Effector CD8-positive, alpha-beta T cell (primary cell): Measurements from ENCODE around the gene TMEM184B.

Source experiments
- DNase-seq: peaks from one replicate; lab custom pipeline; 2025; lab: John Stamatoyannopoulos, UW

Gene TMEM184B

DNA sequence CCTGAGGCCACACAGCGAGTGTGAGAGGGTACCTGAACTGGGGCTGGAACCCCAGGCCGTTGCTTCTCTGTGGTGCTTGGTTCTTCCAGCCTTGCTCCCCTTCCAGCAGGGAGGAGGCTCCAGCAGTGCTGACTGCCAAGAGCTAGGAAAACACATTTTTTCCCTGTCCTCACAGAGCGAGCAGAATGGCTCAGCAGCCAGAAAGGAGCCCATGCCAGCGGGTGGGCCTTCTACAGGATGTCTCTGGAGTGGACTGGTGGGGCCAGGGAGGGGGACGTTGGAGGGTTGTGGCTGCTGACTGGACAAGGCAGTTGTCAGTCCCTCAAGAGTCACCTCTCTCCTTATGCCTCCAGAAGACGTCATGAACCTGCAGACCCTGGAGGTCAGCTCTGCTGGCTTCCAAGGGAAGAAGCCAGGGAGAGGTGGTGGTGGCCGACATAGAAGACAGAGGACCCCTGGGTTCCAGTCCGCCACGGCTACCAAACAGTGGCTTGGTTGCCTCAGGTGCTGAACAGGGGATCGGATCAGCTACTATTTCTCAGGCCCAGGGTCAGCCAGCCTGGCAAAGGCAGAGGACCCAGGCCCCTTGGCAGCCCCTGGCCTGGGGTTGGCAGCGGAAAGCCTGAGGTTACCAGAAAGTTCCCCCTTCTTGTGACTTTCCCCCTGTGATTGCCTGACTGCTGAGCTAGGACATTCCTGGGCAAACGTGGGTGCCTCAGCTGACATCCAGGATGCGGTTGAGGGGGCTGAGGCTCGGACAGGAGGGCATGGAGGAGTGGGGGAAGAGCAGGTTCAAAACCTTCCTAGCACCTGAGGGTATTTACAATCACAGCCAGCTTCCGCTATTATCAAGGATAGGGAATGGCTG lies 67.3 kb downstream of the TMEM184B start:
- no peak for DNase-seq

DNA sequence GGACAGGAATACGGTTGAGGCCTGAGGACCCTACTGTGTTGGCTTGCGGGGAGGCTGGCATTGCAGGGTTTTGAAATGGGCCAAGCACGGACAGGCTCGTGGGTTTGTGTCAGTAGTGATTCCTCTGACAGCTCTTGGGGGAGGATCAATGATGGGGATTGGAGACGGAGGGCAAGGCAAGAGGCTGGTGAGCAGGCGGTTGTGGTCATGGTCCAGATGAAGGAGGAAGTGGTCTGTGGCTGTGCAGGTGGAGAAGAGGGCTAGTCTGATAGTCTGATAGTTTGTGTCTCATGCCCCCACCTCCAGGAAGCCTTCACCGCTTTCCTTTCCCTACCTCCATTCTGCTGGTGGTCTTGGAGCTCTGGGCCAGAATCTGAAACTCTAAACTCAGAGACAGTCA lies 68.0 kb downstream of the TMEM184B start:
- no peak for DNase-seq

DNA sequence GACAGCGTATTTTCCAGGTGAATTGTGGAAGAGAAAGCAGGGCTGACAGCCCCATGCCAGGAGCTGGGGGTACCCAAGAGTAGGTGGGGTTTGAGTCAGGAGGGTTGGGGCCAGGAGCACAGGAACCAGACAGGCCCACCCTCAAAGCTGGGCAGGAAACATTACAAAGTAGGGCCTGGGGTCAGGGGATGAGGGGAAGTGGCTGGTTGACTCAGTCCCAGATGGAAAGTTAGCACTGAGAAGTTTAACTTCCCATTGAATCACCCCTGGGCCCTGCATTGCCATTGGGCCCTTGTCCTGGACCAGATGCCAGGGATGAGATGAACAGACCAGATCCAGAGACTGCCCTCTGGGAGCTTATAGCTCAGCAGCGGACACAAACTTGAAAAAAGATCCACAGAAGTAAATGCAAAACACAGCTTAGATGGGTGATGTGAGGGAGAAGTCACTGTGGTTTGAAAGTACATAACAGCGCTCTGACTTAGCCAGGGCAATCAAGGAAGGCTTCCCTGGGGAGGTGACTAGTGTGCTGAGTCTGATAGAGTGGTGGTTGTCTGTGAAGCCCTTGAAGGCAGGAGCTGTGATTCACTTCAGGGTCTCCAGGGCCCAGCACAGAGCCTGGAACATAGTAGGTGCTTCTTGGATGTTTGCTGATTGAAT lies 68.8 kb downstream of the TMEM184B start:
- DNase-seq: no peak

- DNase-seq: no peak
These were observed 69.6 kb downstream of the TMEM184B start for GRCh38 chr22:38203090-38203810.

DNA sequence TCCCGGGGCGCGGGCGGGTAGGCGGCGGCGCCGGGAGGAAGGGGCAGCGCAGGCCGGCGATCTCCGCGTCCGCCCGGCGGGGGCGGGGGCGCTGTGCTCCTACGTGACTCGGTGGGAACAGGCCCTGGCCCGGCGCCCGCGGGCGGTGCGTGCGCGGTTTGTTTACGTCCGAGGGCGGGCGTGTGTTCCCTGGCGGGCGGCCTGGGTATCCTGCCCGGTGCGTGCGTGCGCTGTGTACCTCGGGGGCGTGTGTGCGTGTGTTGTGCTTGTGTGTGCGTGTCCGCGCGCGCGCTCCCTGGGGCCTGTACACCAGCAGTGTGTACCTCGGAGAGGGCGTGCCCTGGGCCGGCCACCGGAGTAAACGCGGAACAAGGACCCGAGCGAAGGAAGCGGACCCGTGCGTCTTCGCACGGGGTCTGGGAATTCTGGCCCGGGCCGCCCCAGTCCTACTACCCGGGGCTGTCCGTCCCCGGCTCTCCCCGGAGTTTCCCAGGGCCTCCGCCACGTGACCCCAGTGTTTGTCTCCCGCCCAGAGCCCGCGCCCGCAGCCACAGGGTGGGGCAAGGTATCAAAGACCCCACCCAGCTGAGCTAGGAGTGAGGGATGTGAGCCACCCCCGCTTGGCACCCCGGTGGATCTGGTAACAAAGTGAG lies 70.2 kb downstream of the TMEM184B start:
- peak; percentile 45 for DNase-seq

DNA sequence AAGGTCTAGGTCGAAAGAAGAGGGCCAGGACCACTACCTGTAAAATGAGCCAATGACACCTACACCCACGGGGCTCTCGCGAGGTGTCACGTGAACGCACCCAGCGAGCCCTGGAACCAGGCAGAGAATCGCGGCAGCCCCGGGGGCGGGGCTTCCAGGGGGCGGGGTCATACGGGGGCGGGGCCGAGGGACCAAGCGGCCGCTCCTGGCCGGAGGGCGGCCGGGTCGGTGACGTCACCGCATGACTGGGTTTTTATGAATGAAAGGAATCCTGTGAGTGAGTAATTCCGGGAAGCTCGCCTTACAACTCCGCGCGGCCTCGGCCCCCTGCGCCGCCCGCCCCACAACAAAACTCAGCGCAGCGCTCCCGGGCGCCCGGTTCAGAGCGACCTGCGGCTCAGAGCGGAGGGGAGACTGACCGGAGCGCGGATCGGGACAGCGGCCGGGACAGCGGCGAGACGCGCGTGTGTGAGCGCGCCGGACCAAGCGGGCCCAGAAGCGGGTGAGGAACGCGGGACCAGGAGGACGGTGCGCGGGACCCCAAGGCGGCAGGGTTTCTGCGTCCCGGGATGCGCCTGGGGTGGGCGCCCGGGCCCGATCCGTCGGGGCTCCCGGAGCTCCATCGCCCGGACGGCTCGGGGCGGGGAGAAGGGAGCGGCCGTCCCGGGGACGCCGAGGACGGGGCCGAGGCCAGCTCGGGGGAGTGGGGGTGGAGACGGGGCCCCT lies 70.9 kb downstream of the TMEM184B start, which contains the start of gene MAFF:
TSS of gene MAFF (plus strand) at position 284 of the 726 bp plus-strand sequence. CDS start 11,860 bp downstream, outside the sequence.
- DNase-seq: peak; percentile 85

DNA sequence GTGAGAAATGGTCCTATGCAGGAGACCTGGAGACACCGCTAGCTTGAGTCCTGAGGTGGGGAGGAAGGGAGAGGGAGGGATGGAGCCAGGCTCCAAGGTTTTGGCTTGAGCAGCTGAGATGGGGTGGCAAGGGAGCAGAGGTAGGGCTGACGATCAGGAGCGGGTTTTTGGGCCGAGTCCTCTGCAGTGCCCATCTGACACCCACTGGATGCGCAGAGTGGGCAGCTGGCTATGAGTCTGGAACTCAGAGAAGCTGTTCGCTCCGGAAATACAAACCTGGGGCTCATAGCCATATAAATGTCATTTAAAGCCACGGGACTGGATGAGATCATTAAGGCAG lies 71.5 kb downstream of the TMEM184B start:
- no peak for DNase-seq

DNA sequence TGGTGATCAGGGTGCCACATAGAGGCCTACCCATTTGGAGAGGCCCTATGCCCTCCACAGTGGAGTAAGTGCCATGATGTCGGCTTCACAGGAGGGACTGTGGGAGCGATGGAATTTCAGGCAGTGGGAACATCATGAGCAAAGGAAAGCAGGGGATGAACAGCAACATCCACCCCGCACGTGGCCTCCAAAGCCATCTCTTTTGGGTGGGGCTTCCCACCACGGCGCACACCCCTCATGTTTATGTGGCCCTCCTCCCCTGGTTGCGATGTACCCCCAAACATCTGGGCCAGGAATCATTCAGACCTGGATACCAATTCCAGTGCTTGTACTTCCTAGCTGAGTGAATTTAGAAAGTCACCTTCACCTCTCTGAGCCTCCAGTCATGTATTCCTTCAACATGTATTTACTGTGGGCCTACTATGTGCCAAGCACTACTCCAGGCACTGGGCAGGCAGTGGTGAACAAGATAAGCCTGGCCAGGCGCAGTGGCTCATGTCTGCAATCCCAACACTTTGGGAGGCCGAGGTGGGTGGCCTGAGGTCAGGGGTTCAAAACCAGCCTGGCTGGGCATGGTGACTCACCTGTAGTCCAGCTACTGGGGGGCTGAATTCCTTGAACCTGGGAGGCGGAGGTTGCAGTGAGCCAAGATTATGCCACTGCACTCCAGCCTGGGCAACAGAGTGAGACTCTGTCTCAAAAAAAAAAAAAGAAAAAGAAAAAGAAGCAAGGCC lies 72.8 kb downstream of the TMEM184B start:
- DNase-seq: no peak

- no peak for DNase-seq
These were observed 75.9 kb downstream of the TMEM184B start for GRCh38 chr22:38196791-38197419.

DNA sequence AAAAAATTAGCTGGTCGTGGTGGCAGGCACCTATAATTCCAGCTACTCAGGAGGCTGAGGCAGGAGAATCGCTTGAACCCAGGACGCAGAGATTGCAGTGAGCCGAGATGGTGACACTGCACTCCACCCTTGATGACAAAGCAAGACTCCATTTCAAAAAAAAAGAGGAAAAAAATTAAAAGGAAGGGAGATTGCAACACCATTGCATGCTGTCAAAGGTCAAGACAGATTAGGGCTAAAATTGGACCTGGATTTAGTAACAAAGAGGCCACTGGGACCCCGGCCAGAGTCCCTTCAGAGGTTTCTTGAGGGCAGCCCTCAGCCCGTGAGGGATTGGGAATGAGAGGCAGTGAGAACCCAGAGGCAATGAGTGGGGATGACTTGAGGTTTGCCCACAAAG lies 79.2 kb downstream of the TMEM184B start:
- no peak for DNase-seq

DNA sequence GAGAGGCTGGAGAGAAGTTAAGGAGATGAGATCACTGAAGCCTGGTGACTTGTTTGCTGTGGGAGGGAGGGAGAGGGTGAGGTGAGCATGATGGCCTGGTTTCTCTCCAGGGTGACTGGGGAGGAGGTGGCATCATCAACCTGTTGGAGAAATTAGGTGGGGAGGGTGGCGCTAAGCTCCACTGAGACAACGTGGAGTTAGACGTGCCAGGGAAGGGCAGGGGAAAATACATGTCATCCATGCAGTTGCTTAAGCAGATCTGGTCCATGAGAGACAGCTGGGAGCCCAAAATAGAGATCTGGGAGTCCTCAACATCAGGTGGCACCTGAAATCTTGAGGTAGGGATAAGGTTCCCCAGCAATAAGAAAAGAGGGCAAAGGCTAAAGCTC lies 80.3 kb downstream of the TMEM184B start:
- no peak for DNase-seq

- no peak for DNase-seq
These were observed 80.9 kb downstream of the TMEM184B start for GRCh38 chr22:38191731-38192474.

DNA sequence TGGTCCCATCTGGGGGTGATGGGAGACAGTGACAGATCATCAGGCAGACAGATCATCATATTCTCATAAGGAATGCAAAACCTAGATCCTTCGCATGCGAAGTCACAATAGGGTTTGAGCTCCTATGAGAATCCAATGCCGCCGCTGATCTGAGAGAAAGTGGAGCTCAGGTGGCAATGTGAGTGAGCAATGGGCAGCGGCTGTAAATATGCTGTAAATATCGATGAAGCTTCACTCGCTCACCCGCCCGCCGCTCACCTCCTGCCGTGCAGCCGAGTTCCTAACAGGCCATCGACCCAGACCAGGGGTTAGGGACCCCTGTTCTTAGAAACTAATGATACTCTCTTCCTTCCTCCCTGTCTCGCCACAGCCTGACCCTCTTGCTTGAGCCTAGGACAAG lies 81.8 kb downstream of the TMEM184B start:
- DNase-seq: no peak

GRCh38 chr22:38190581-38190980 lies 82.2 kb downstream of the TMEM184B start:
- no peak for DNase-seq

DNA sequence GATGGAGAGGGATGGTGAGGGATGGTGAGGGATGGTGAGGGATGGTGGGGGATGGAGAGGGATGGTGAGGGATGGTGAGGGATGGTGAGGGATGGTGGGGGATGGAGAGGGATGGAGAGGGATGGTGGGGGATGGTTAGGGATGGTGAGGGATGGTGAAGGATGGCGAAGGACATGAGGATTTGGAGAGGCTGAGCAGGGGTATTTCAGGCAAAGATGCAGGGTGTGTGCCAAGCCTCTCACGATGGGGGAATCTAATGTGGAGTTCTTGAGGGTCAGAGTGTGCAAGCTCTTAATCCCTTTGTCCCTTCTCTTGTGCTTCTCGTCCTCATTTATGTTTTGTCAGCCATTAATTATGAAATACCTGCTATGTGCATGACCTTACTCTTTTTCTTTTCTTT lies 83.7 kb downstream of the TMEM184B start:
- no peak for DNase-seq

DNA sequence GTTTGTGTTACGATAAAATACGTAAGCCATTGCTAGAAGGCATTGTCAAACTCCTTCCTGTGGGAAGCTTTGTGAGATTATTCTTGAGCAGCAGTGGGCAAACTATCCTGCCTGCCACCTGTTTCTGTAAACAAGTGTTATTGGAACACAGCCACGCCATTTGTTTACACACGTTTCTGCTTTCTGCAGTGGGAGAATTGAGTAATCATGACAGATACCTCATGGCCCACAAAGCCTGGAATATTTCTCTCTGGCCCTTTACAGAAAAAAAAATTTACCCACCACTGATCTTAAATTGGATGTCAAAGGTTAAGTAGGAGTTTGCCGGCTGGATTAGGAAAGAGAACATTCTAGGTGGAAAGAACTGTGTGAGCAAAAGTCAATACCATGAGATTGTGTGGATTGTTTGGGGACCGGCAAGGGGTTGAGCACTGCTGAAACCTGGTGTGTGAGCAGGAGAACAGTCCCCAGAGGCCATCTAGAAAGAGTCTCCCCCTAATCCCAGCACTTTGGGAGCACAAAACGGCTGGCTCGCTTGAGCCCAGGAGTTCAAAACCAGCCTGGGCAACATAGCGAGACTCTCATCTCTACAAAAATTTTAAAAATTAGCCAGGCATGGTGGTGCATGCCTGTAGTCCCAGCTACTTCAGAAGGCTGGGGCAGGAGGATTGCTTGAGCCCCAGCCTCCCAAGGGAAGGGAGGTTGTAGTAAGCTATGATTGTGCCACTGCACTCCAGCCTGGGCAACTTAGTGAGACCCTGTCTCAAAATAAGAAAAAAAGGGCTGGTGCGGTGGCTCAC lies 85.2 kb downstream of the TMEM184B start:
- DNase-seq: no peak

- no peak for DNase-seq
These were observed 86.4 kb downstream of the TMEM184B start for GRCh38 chr22:38186429-38186828.

DNA sequence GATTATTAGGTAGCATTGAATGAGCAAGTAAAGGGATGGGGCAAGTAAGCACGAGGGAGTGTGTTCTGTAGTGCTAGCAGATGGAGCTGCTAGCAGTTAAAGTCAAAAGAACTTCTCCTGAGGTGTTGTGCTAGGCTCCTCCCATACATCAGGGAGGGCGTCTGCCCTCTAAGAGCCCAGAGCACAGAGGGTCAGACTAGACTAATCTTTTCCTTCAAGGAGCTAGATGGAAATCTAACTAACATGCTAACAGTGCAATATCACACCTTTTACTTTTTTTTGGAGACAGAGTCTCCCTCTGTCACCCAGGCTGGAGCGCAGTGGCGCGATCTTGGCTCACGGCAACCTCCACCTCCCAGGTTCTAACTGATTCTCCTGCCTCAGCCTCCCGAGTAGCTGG lies 88.0 kb downstream of the TMEM184B start:
- DNase-seq: no peak
